Panc1 (cell line): ENCODE data around the gene ITGB2. TPM values are rescaled to one million over a fixed set of nuclear protein-coding genes. Genes with fewer than 3 reads are reported as not detected.

Source experiments
- ATAC-seq: fragments of 200-7000 bp; cut with Tn5 transposase; 2 replicates; pipeline ENCODE4 v1.9.1; 2020; ENCODE audit warnings: mild to moderate bottlenecking, moderate library complexity
- BruUV-seq: library from RNA; stranded (reverse); fragments of 400-500 nt; replicated peaks from 2 replicates; lab custom pipeline; 2021; lab: Mats Ljungman, UMichigan
- CTCF ChIA-PET: fragments of 300-600 bp; sonication (Branson Sonifier 250); formaldehyde crosslinking; loops from one replicate; lab custom pipeline; 2022; ENCODE audit warnings: antibody characterized with exemption; lab: Charles Lee
- POLR2A ChIA-PET: fragments of 300-600 bp; sonication (Branson Sonifier 250); formaldehyde crosslinking; loops from one replicate; lab custom pipeline; 2022; ENCODE audit warnings: antibody characterized with exemption; lab: Charles Lee
- DNase-seq: peaks from one replicate; pipeline ENCODE4 v3.0.0-alpha.2; 2010; ENCODE audit warnings: low read depth, low spot score
- H3K27ac ChIP-seq: 2 replicates; pipeline ENCODE4 v1.5.1; 2011; ENCODE audit warnings: mild to moderate bottlenecking, low read length, inconsistent platforms
- H3K27me3 ChIP-seq: fragments of 200-500 bp; sonication (Bioruptor generic); 2 replicates; pipeline ENCODE4 v1.6.0; 2014; ENCODE audit warnings: low read length, inconsistent platforms; ENCODE audit not compliant: control insufficient read depth, insufficient read depth
- H3K36me3 ChIP-seq: fragments of 200-500 bp; sonication (Bioruptor generic); 2 replicates; pipeline ENCODE4 v1.5.1; 2014; ENCODE audit warnings: inconsistent platforms, mild to moderate bottlenecking, low read length, moderate library complexity; ENCODE audit not compliant: control insufficient read depth, insufficient read depth
- H3K4me1 ChIP-seq: 2 replicates; pipeline ENCODE4 v1.5.1; 2011; ENCODE audit warnings: inconsistent platforms, mild to moderate bottlenecking, low read length, moderate library complexity; ENCODE audit not compliant: control insufficient read depth, insufficient read depth
- H3K4me3 ChIP-seq, 2 experiments: 2 replicates each; pipeline ENCODE4 v1.5.1; 2011 to 2012; ENCODE audit warnings: low read depth in 2 of 2, low read length in 2 of 2, mild to moderate bottlenecking in 2 of 2, inconsistent platforms in 1 of 2, moderate library complexity in 1 of 2
- H3K9me3 ChIP-seq: fragments of 200-500 bp; sonication (Bioruptor generic); 2 replicates; pipeline ENCODE4 v1.5.1; 2014; ENCODE audit warnings: low read depth, mild to moderate bottlenecking, inconsistent platforms, low read length, moderate library complexity; ENCODE audit not compliant: control insufficient read depth, insufficient read depth
- POLR2AphosphoS5 ChIP-seq: IDR thresholded peaks from 2 replicates; pipeline ENCODE4 v1.6.1; 2012; ENCODE audit warnings: mild to moderate bottlenecking, low read depth, low read length, moderate library complexity
- SIN3A ChIP-seq: IDR thresholded peaks from 2 replicates; pipeline ENCODE4 v1.6.1; 2012; ENCODE audit warnings: low read depth, mild to moderate bottlenecking, low read length, moderate library complexity, borderline replicate concordance; ENCODE audit not compliant: insufficient read depth
- TCF7L2 ChIP-seq: IDR thresholded peaks from 2 replicates; pipeline ENCODE4 v1.6.1; 2011; ENCODE audit warnings: mild to moderate bottlenecking, low read depth, low read length, inconsistent platforms
- in situ Hi-C: cut with HindIII; loops from 2 replicates; pipeline ENCODE4 v1.10.0; 2016; ENCODE audit warnings: low sequenced_read_pairs, low pct_unique_long_range_greater_than_20kb
- intact Hi-C: fragments of 100-400 bp; cut with micrococcal nuclease; formaldehyde crosslinking; loops from one replicate; pipeline ENCODE4 v1.10.0; 2022; ENCODE audit not compliant: unreplicated experiment
- total RNA-seq: library from RNA; stranded (reverse); gene quantifications from one replicate; pipeline ENCODE4 v1.2.1, GENCODE V29; 2021; ENCODE audit not compliant: unreplicated experiment
- TF ChIP-seq, protein P1 (sequence below), 2 experiments: IDR thresholded peaks; 2 replicates each; pipeline ENCODE4 v1.6.1; 2011 to 2012; ENCODE audit warnings: low read depth in 2 of 2, control low read depth in 1 of 2, low read length in 1 of 2, mild to moderate bottlenecking in 1 of 2, moderate library complexity in 1 of 2; ENCODE audit not compliant: insufficient read depth in 1 of 2
- TF ChIP-seq, protein P2 (sequence below): fragments of 450-650 bp; IDR thresholded peaks from 2 replicates; pipeline ENCODE4 v1.5.1; 2017; ENCODE audit warnings: mild to moderate bottlenecking

The ITGB2 gene
- total RNA-seq, 1 experiment from 2014 or later = 3.0 TPM

DNA sequence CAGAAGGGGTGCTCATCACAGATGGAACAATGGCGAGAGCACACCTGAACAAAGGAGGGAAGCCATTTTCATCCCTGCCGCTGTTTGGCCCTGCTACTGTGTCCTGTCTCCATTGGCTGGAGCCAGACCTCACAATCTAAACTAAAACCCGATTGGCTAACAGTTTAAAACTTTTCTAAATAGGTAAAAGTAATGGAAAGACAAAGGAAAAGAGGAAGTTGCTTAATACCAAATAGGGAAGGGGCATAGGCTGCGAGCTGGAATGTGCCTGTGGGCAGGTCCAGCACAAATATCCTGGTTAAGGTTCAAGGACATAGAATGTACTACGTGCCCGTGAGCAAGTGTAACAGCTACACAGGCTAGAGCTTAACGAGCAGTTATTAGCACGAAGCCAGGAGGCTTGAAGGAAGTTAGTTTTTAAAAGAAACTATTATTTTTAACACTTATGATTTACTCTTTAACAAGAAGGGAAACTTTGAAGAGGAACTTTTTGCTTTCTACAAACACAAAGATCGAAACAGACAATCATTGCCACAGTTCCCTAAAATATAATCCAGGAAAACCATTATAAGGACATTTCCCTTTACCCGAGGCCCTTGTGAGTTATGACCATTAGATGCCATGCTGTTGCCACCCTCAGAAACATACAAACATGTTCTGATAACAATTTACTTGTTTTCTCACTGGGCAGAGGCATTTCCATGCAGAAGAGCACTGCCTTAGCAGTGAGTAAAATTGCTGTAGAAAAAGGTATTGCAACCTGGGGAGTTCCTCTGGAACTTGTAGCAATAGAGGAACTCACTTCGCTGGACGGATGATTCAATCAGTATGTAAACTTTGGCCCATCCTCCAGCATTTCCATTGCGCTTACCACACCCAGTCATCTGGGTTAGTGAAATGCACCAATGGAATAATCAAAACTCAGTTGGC is 42.4 kb downstream of the ITGB2 start:
- H3K27ac ChIP-seq = peak overlapping the region; percentile 70; the same call in 1 of the 2 replicates
- no peaks in the 10 kb centered on the region for H3K36me3 ChIP-seq
- in situ Hi-C loops = no loop called here
- ATAC-seq (no peak), DNase-seq (no peak)
- TF ChIP-seq SIN3A (no peak), POLR2AphosphoS5 (no peak), TCF7L2 (no peak)
- TF ChIP-seq, protein P1, sequence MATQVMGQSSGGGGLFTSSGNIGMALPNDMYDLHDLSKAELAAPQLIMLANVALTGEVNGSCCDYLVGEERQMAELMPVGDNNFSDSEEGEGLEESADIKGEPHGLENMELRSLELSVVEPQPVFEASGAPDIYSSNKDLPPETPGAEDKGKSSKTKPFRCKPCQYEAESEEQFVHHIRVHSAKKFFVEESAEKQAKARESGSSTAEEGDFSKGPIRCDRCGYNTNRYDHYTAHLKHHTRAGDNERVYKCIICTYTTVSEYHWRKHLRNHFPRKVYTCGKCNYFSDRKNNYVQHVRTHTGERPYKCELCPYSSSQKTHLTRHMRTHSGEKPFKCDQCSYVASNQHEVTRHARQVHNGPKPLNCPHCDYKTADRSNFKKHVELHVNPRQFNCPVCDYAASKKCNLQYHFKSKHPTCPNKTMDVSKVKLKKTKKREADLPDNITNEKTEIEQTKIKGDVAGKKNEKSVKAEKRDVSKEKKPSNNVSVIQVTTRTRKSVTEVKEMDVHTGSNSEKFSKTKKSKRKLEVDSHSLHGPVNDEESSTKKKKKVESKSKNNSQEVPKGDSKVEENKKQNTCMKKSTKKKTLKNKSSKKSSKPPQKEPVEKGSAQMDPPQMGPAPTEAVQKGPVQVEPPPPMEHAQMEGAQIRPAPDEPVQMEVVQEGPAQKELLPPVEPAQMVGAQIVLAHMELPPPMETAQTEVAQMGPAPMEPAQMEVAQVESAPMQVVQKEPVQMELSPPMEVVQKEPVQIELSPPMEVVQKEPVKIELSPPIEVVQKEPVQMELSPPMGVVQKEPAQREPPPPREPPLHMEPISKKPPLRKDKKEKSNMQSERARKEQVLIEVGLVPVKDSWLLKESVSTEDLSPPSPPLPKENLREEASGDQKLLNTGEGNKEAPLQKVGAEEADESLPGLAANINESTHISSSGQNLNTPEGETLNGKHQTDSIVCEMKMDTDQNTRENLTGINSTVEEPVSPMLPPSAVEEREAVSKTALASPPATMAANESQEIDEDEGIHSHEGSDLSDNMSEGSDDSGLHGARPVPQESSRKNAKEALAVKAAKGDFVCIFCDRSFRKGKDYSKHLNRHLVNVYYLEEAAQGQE (IDR thresholded peaks at IDR 0.05; ENCODE audit: insufficient read depth in 1 of 2, low read depth in 2 of 2, low read length in 1 of 2) = no peak
- TF ChIP-seq, protein P2, sequence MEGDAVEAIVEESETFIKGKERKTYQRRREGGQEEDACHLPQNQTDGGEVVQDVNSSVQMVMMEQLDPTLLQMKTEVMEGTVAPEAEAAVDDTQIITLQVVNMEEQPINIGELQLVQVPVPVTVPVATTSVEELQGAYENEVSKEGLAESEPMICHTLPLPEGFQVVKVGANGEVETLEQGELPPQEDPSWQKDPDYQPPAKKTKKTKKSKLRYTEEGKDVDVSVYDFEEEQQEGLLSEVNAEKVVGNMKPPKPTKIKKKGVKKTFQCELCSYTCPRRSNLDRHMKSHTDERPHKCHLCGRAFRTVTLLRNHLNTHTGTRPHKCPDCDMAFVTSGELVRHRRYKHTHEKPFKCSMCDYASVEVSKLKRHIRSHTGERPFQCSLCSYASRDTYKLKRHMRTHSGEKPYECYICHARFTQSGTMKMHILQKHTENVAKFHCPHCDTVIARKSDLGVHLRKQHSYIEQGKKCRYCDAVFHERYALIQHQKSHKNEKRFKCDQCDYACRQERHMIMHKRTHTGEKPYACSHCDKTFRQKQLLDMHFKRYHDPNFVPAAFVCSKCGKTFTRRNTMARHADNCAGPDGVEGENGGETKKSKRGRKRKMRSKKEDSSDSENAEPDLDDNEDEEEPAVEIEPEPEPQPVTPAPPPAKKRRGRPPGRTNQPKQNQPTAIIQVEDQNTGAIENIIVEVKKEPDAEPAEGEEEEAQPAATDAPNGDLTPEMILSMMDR = no peak
- POLR2A ChIA-PET = no interaction called here
- H3K27me3 ChIP-seq = no peaks in the 10 kb centered on the region
- H3K4me3 ChIP-seq = peak overlapping the region in 1 of 2 experiments; percentile 14; a peak in 1 of 4 replicates
- H3K4me1 ChIP-seq = peaks cover 11% of the 10 kb centered on the region
- CTCF ChIA-PET = interaction anchor here (0.5 kb wide), 2 partner anchors 54 kb away, joined by 3 to 5 read pairs; no protein-coding TSS in a partner anchor
- H3K9me3 ChIP-seq = no peaks in the 10 kb centered on the region
- no TSS peak for BruUV-seq
- intact Hi-C loops = loop anchor here (10.0 kb wide), 1 partner anchor 46 kb away; the partner anchor contains the start of gene ITGB2

DNA sequence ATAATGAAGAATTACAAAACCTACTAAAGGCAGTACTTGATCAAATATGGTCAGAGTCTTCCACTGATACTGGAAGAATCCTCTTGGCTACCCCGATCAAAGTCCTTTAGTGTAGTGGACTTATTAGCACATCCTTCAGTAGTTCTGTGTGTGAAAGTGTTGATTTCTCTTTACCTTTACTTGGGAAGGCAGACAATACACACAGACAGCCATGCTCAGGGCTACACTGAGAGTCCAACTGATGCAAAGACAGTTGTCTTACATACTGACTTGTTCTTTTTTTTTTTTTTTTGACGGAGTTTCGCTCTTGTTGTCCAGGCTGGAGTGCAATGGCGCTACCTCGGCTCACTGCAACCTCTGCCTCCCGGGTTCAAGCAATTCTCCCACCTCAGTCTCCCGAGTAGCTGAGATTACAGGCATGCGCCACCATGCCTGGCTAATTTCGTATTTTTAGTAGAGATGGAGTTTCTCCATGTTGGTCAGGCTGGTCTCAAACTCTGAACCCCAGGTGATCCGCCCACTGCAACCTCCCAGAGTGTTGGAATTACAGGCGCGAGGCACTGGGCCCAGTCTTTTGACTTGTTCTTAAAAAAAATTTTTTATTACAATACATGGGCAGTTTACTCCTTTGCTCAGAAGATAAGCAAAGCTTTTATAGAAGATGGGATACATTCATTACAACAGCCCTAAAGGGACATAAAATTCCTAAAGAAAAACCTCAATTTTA is 43.7 kb downstream of the ITGB2 start:
- no TSS peak for BruUV-seq
- no peaks in the 10 kb centered on the region for H3K36me3 ChIP-seq
- no peak overlapping the region for H3K4me3 ChIP-seq
- no peaks in the 10 kb centered on the region for H3K9me3 ChIP-seq
- intact Hi-C loops (loop anchor here (10.0 kb wide), 1 partner anchor 48 kb away; the partner anchor contains the start of gene ITGB2), in situ Hi-C loops (no loop called here)
- DNase-seq = no peak
- H3K27me3 ChIP-seq = no peaks in the 10 kb centered on the region
- ChIA-PET POLR2A (no interaction called here), CTCF (no interaction called here)
- TF ChIP-seq, protein P2 = no peak
- TF ChIP-seq, protein P1 (IDR thresholded peaks at IDR 0.05; ENCODE audit: insufficient read depth in 1 of 2, low read depth in 2 of 2, low read length in 1 of 2) = no peak
- TF ChIP-seq POLR2AphosphoS5 (no peak), TCF7L2 (no peak), SIN3A (no peak)
- peaks cover 11% of the 10 kb centered on the region for H3K4me1 ChIP-seq
- no peak for ATAC-seq
- H3K27ac ChIP-seq = peak overlapping the region; percentile 14; the same call in 1 of the 2 replicates
